Psoas muscle (tissue), 8 donors: Measurements from ENCODE around the gene KRTAP10-9. TPM values are rescaled to one million over a fixed set of nuclear protein-coding genes. Genes with fewer than 3 reads are reported as not detected.
"Not testable (repeated sequence)": the region's sequence is repeated elsewhere in the genome, so short reads cannot be mapped to it uniquely, and the experiment has no call there.

Source experiments
- ATAC-seq, 4 donors: fragments of 200-7000 bp; cut with Tn5 transposase; one replicate each; pipeline ENCODE4 v1.9.1; 2020; ENCODE audit warnings: moderate library complexity in 3 of 4, mild to moderate bottlenecking in 2 of 4
- DNase-seq, 2 donors: peaks; one replicate each; pipeline ENCODE4 v3.0.0-alpha.2; 2020
- H3K27ac ChIP-seq: fragments of 200-600 bp; one replicate; pipeline ENCODE4 v1.8.0; 2022
- H3K27me3 ChIP-seq, 3 donors: fragments of 200-600 bp in 1 of 3; one replicate each; pipeline versions ENCODE4 v1.6.1 to v1.8.0; 2013 to 2022; ENCODE audit warnings: low read length in 2 of 3, mild to moderate bottlenecking in 2 of 3, moderate library complexity in 1 of 3; ENCODE audit not compliant: insufficient read depth in 3 of 3
- H3K36me3 ChIP-seq, 2 donors: fragments of 200-600 bp in 1 of 2; one replicate each; pipeline versions ENCODE4 v1.6.1 to v1.8.0; 2013 to 2022; ENCODE audit warnings: low read depth in 1 of 2, mild to moderate bottlenecking in 1 of 2, moderate library complexity in 1 of 2; ENCODE audit not compliant: insufficient read depth in 1 of 2
- H3K4me1 ChIP-seq: fragments of 200-600 bp; one replicate; pipeline ENCODE4 v1.8.0; 2022
- H3K4me3 ChIP-seq: fragments of 200-600 bp; one replicate; pipeline ENCODE4 v1.8.0; 2022; ENCODE audit warnings: mild to moderate bottlenecking
- H3K9me3 ChIP-seq: fragments of 200-600 bp; one replicate; pipeline ENCODE4 v1.8.0; 2022
- WGBS, 3 donors: extraction: QIAGEN DNeasy Blood & Tissue Kit; methylation state at CpG; one replicate each; pipeline versions ENCODE4 v1.1.6 to v1.1.7; 2013; 5-methylcytosine and 5-hydroxymethylcytosine counted together
- intact Hi-C, 2 donors: fragments of 100-400 bp; cut with DNase I; formaldehyde crosslinking; loops; one replicate each; pipeline versions ENCODE4 v1.11.0 to v1.14.2; 2022
- polyA plus RNA-seq, 3 donors: library from polyadenylated mRNA; stranded (reverse); fragments of 200-250 nt; gene quantifications; one replicate each; pipeline ENCODE4 v1.2.3, GENCODE V29; 2013
- total RNA-seq, 4 donors: library from RNA; stranded (reverse); fragmentation: NEBNext Ultra II Directional in 2 of 4; extraction: Animal tissue kit (Norgen Biotek cat#: 25700) in 2 of 4; gene quantifications; one replicate each; pipeline versions ENCODE4 v1.2.1 to v1.2.4, GENCODE V29; 2021 to 2023
- TF ChIP-seq, protein P1 (sequence below): fragments of 200-600 bp; IDR thresholded peaks from one replicate; pipeline ENCODE4 v1.8.0; 2022; ENCODE audit warnings: antibody characterized with exemption
- donor health status: healthy with polysubstance abuse.
- donor health status: DM: no; HTN: no; CAD: no; lungs with moderate emphysema.
- donor health status: Bipolar disorder and iron deficiency.
- donor health status: healthy.
- donor health status: DM: yes; HTN: yes; CAD: no.
- donor health status: DM: no; HTN: no; CAD: no.
- donor health status: DM: no; HTN: no; CAD: no.
- donor health status: DM: yes; HTN: yes; CAD: no.

The KRTAP10-9 gene
- total and polyA plus RNA-seq, 7 donors: not detected

DNA sequence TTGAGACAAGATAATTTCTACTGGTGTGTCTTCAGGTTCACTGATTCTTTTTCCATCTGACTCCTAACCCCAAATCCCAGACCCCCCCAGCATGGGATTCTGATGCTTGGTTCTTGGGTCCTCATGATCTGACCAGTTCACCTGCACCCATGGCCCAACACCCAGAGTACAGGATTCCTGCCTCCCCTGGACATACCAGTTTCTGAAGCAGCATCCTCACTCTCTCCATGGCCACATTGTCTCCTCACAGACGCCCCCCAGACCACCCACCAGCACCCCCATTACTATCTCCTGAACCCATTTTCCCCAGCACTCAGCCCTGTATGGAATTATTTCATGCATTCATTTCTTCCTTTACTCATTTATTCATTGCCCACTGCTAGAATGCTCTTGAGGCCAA, 30.0 kb downstream of the KRTAP10-9 start:
- Histone ChIP-seq H3K36me3 (no peaks in the 10 kb centered on the region), H3K27ac (no peak overlapping the region), H3K27me3 (peaks cover 2 to 44% (median 5%) of the 10 kb centered on the region in 3 donors), H3K4me3 (no peak overlapping the region), H3K9me3 (no peaks in the 10 kb centered on the region), H3K4me1 (no peaks in the 10 kb centered on the region)
- no peak for DNase-seq
- TF ChIP-seq, protein P1, sequence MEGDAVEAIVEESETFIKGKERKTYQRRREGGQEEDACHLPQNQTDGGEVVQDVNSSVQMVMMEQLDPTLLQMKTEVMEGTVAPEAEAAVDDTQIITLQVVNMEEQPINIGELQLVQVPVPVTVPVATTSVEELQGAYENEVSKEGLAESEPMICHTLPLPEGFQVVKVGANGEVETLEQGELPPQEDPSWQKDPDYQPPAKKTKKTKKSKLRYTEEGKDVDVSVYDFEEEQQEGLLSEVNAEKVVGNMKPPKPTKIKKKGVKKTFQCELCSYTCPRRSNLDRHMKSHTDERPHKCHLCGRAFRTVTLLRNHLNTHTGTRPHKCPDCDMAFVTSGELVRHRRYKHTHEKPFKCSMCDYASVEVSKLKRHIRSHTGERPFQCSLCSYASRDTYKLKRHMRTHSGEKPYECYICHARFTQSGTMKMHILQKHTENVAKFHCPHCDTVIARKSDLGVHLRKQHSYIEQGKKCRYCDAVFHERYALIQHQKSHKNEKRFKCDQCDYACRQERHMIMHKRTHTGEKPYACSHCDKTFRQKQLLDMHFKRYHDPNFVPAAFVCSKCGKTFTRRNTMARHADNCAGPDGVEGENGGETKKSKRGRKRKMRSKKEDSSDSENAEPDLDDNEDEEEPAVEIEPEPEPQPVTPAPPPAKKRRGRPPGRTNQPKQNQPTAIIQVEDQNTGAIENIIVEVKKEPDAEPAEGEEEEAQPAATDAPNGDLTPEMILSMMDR: no peak
- intact Hi-C loops: no loop called here
- WGBS, 3 donors: 40 to 63% (median 49%) methylated on average over 1 of the region's 1 CpG
- ATAC-seq: no peak

DNA sequence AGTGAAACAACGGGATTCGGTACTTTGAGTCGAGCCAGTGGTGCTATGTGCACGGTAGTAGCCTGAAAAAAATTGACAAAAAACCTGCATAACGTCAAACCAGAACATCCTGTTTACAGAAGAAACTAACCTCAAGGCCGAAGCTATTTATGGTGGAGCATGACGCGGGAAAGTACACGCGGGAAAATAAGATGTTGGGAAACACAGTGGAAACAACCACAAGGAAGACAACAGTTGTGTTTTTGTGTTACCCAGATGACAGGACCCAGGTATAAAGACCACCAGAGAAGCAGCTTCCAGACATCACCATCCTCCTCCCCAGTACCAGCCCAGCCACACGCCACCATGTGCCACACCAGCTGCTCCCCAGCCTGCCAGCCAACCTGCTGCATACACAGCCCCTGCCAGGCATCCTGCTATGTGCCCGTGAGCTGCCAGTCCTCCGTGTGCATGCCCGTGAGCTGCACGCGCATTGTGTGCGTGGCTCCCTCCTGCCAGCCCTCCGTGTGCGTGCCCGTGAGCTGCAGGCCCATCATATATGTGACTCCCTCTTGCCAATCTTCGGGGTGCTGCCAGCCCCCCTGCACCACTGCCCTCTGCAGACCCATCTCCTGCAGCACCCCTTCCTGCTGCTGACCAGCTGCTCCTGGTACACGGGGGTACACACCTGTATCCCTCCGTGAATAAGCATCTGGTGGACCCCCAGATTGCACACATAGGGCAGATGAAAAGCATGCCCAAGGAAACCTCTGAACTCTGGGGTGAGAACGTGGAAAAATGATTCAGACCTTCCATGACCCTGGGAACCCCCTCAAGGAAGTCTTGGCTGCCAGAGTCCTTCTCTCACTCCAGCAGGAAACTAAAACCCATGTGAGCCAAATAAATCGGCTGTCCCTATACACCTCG, 31.0 kb downstream of the KRTAP10-9 start, which contains the start of gene KRTAP12-3:
TSS of gene KRTAP12-3 (plus strand) at position 298 of the 906 bp plus-strand sequence. CDS start at position 346, 48 bp downstream.
- Histone ChIP-seq H3K36me3 (no peaks in the 10 kb centered on the region), H3K9me3 (no peaks in the 10 kb centered on the region), H3K4me1 (no peaks in the 10 kb centered on the region), H3K27ac (no peak within 1 kb of the TSS), H3K4me3 (no peak within 1 kb of the TSS), H3K27me3 (peaks cover 2 to 44% (median 5%) of the 10 kb centered on the region in 3 donors)
- no peak for ATAC-seq
- intact Hi-C loops: no loop called here
- 68 to 74% (median 70%) methylated on average over 26 of the region's 26 CpGs for WGBS, 3 donors
- no peak for DNase-seq
- TF ChIP-seq, protein P1: no peak

DNA sequence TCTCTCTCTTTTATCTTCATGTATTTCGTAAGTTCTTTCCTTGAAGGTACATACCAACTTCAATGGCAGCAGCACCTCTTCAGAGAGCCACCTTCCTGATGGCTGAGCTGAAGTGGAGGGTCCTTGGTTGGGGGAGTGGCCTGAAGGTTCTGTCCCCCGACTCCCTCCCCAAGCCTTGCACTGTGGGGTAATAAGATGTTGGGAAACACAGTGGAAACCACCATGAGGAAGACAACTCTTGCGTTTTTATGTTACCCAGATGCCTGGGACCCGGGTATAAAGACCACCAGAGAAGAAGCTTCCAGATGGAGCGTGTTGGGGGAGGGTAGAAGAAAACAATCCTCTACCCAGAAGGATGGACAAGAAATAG, 31.6 kb downstream of the KRTAP10-9 start:
- intact Hi-C loops: no loop called here
- no peak overlapping the region for H3K27ac ChIP-seq
- H3K36me3 ChIP-seq: no peaks in the 10 kb centered on the region
- ATAC-seq (no peak), DNase-seq (no peak)
- H3K4me1 ChIP-seq: no peaks in the 10 kb centered on the region
- no peaks in the 10 kb centered on the region for H3K9me3 ChIP-seq
- TF ChIP-seq, protein P1: no peak
- WGBS, 3 donors: 72 to 82% (median 78%) methylated on average over 5 of the region's 5 CpGs
- H3K27me3 ChIP-seq: peaks cover 2 to 46% (median 5%) of the 10 kb centered on the region in 3 donors
- H3K4me3 ChIP-seq: no peak overlapping the region

DNA sequence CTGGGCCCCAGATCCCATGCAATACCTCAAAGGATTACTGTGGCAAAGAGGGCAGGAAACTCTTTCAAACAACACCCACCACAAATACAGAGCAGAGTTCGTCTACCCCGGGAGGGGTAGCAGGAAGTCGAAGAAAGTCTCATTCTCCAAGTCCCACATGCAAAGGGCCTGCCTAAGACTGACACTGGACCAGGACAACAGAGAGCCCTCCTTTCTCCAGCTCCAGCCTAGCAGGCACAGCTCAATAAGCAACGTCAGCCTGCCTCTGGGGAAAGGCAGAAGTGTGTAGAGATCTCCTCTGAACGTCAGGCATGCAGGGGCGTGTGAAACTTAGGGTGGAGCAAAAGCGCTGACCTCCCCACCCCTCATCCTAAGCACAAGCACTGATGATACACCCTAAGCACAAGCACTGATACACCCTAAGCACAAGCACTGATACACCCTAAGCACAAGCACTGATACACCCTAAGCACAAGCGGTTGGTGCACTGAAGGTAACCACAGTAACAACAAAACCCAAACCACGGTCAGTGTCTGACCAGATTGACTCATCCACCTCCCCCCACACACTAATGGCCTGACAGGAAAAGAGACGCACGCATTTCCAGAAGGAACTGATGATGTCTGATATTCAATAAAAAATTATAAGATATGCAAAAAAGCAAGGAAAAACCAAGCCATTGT, 32.2 kb downstream of the KRTAP10-9 start:
- DNase-seq (no peak), ATAC-seq (no peak)
- Histone ChIP-seq H3K4me1 (no peaks in the 10 kb centered on the region), H3K27ac (no peak overlapping the region), H3K4me3 (no peak overlapping the region), H3K36me3 (no peaks in the 10 kb centered on the region), H3K9me3 (no peaks in the 10 kb centered on the region), H3K27me3 (peaks cover 2 to 46% (median 5%) of the 10 kb centered on the region in 3 donors)
- intact Hi-C loops: no loop called here
- TF ChIP-seq, protein P1: no peak
- WGBS, 3 donors: 52 to 63% (median 55%) methylated on average over 11 of the region's 11 CpGs

DNA sequence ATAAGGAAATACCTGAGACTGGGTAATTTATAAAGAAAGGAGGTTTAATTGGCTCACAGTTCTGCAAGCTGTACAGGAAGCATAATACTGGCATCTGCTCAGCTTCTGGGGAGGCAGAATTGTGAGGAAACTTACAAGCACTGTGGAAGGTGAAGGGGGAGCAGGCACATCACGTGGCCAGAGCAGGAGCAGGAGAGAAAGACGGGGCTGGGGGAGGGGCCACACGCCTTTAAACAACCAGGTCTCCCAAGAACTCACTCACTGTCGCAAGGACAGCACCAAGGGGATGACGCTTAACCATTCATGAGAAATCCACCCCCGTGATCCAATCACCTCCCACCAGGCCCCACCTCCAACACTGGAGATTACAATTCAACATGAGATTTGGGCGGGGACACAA, 34.7 kb downstream of the KRTAP10-9 start:
- WGBS, 3 donors: 55 to 64% (median 58%) methylated on average over 7 of the region's 7 CpGs
- peaks cover 0 to 37% (median 5%) of the 10 kb centered on the region in 3 donors for H3K27me3 ChIP-seq
- intact Hi-C loops: not testable (repeated sequence)

More for the DNA sequence above, 34.7 kb downstream of the KRTAP10-9 start:
- H3K4me3 ChIP-seq, H3K27ac ChIP-seq, H3K9me3 ChIP-seq, H3K4me1 ChIP-seq, DNase-seq, ATAC-seq, H3K36me3 ChIP-seq: not testable (repeated sequence)
